KMS-11 (cell line): ENCODE results near the gene RABEPK.

Experiments used
- H2AFZ ChIP-seq: fragments of 200-600 bp; sonication (generic); 2 replicates; pipeline ENCODE4 v1.6.1; 2016; ENCODE audit warnings: antibody characterized with exemption, mixed run types, low read depth
- H3K27ac ChIP-seq: fragments of 200-600 bp; sonication (generic); 2 replicates; pipeline ENCODE4 v1.6.1; 2016; ENCODE audit warnings: mild to moderate bottlenecking, mixed run types
- H3K27me3 ChIP-seq: fragments of 200-600 bp; sonication (generic); 2 replicates; pipeline ENCODE4 v1.6.1; 2017; ENCODE audit warnings: mild to moderate bottlenecking, low read depth, mixed run types, moderate library complexity; ENCODE audit not compliant: insufficient read depth
- H3K36me3 ChIP-seq: fragments of 200-600 bp; sonication (generic); 2 replicates; pipeline ENCODE4 v1.6.1; 2017; ENCODE audit warnings: mild to moderate bottlenecking, mixed run types; ENCODE audit not compliant: insufficient read depth
- H3K4me1 ChIP-seq: fragments of 200-600 bp; sonication (generic); 2 replicates; pipeline ENCODE4 v1.6.1; 2016; ENCODE audit warnings: mild to moderate bottlenecking, low read depth, mixed run types; ENCODE audit not compliant: poor library complexity, severe bottlenecking
- H3K4me2 ChIP-seq: fragments of 200-600 bp; sonication (generic); 2 replicates; pipeline ENCODE4 v1.7.0; 2016; ENCODE audit warnings: mild to moderate bottlenecking, mixed run types
- H3K4me3 ChIP-seq: fragments of 200-600 bp; sonication (generic); IDR thresholded peaks from 2 replicates; pipeline ENCODE4 v1.6.1; 2017; ENCODE audit warnings: low read depth, low read length, mixed read lengths; ENCODE audit not compliant: insufficient read depth
- H3K79me2 ChIP-seq: fragments of 200-600 bp; sonication (generic); 2 replicates; pipeline ENCODE4 v1.6.1; 2016; ENCODE audit warnings: low read depth, mixed run types; ENCODE audit not compliant: insufficient read depth
- H3K9ac ChIP-seq: fragments of 200-600 bp; sonication (generic); 2 replicates; pipeline ENCODE4 v1.6.1; 2016; ENCODE audit warnings: mild to moderate bottlenecking, mixed run types
- H4K20me1 ChIP-seq: fragments of 200-600 bp; sonication (generic); 2 replicates; pipeline ENCODE4 v1.6.1; 2016; ENCODE audit warnings: mild to moderate bottlenecking, mixed run types; ENCODE audit not compliant: insufficient read depth
- TF ChIP-seq, protein P1 (sequence below): fragments of 200-600 bp; sonication (generic); conservative IDR thresholded peaks from 2 replicates; pipeline ENCODE4 v1.6.1; 2017; ENCODE audit warnings: low read depth, mild to moderate bottlenecking, antibody characterized with exemption, low read length, moderate library complexity, mixed read lengths

RABEPK gene

GRCh38 chr9:125243792-125244260, 43.5 kb downstream of the RABEPK start:
- Histone ChIP-seq H3K9ac (no peak overlapping the region), H3K27ac (no peak overlapping the region), H2AFZ (no peak overlapping the region), H3K4me3 (no peak overlapping the region), H3K36me3 (peaks cover 17% of the 10 kb centered on the region; the same call in 1 of the 2 replicates), H4K20me1 (peaks cover 12% of the 10 kb centered on the region), H3K4me1 (peaks cover 8% of the 10 kb centered on the region), H3K27me3 (no peaks in the 10 kb centered on the region), H3K79me2 (peaks cover 23% of the 10 kb centered on the region), H3K4me2 (no peak overlapping the region)
- TF ChIP-seq, protein P1, sequence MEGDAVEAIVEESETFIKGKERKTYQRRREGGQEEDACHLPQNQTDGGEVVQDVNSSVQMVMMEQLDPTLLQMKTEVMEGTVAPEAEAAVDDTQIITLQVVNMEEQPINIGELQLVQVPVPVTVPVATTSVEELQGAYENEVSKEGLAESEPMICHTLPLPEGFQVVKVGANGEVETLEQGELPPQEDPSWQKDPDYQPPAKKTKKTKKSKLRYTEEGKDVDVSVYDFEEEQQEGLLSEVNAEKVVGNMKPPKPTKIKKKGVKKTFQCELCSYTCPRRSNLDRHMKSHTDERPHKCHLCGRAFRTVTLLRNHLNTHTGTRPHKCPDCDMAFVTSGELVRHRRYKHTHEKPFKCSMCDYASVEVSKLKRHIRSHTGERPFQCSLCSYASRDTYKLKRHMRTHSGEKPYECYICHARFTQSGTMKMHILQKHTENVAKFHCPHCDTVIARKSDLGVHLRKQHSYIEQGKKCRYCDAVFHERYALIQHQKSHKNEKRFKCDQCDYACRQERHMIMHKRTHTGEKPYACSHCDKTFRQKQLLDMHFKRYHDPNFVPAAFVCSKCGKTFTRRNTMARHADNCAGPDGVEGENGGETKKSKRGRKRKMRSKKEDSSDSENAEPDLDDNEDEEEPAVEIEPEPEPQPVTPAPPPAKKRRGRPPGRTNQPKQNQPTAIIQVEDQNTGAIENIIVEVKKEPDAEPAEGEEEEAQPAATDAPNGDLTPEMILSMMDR = no peak

DNA sequence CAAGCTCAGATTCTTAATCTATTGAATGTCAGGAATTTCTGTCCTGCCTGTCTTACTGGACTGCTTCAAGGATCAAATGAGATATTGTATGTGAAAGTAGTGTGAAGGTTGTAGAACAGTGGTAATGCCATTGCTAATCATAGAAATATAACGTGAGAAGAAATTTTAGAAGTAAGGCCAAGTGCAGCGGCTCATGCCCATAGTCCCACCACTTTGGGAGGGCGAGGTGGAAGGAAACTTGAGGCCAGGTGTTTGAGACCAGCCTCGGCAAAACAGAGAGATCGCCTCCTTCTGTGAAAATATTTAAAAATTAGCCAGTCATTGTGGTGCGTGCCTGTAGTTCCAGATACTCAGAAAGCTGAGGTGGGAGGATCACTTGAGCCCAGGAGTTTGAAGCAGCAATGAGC, 45.9 kb downstream of the RABEPK start:
- Histone ChIP-seq H3K9ac (no peak overlapping the region), H4K20me1 (no peaks in the 10 kb centered on the region), H3K4me1 (no peaks in the 10 kb centered on the region), H3K27me3 (no peaks in the 10 kb centered on the region), H3K4me3 (no peak overlapping the region), H2AFZ (no peak overlapping the region), H3K4me2 (no peak overlapping the region), H3K36me3 (no peaks in the 10 kb centered on the region), H3K27ac (no peak overlapping the region), H3K79me2 (no peaks in the 10 kb centered on the region)
- TF ChIP-seq, protein P1 = no peak

DNA sequence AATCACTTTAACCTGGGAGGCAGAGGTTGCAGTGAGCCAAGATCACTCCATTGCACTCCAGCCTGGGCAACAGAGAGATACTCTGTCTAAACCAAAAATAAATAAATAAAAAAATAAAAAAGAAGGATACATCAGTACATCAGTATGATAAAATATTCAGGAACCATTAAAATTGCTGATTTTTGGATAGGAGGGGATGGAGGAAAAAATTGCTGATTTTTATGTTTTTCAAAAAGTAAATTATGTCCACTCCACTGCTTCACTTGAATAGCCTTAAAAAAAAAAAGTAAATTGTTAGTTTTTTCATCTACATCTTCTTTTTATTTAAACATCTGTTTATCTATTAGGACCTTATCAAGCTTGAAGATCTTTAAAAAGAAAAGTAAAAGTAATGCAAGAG, 53.9 kb downstream of the RABEPK start:
- Histone ChIP-seq H3K4me1 (no peaks in the 10 kb centered on the region), H3K79me2 (no peaks in the 10 kb centered on the region), H3K4me2 (no peak overlapping the region), H3K4me3 (no peak overlapping the region), H3K27ac (no peak overlapping the region), H3K27me3 (no peaks in the 10 kb centered on the region), H3K9ac (no peak overlapping the region), H4K20me1 (no peaks in the 10 kb centered on the region), H3K36me3 (no peaks in the 10 kb centered on the region), H2AFZ (no peak overlapping the region)
- TF ChIP-seq, protein P1 = no peak

DNA sequence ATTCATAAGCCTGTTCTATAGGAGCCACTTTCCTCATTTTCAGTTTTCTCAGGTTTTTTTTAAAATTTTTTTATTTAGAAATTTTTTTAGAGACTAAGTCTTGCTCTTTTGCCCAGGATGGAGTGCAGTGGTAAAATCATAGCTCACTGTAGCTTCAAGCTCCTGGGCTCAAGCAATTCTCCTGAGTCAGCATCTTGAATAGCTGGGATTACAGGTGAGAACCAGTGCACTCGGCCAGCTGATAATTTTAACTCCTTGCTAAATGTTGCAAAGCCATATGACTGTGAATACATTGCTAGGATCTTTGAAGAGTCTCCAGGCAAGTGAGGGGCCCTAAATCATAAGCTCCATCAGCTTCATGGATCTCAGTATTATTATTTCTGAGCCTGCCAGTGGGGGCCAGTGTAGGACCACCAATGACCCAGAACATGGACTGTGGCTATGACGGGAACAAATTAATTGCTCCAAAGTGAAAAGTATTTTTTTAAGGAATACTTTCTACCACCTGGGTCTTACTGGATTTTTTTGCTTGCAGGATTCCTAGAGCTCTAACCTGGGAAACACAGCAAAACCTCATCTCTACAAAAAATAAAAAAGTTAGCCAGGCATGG, 55.5 kb downstream of the RABEPK start:
- Histone ChIP-seq H3K36me3 (no peaks in the 10 kb centered on the region), H3K4me1 (no peaks in the 10 kb centered on the region)
- TF ChIP-seq, protein P1 = no peak

More for the DNA sequence above, 55.5 kb downstream of the RABEPK start:
- no peak overlapping the region for H3K27ac ChIP-seq
- no peaks in the 10 kb centered on the region for H4K20me1 ChIP-seq
- H2AFZ ChIP-seq = no peak overlapping the region
- H3K79me2 ChIP-seq = no peaks in the 10 kb centered on the region
- H3K9ac ChIP-seq = no peak overlapping the region
- no peaks in the 10 kb centered on the region for H3K27me3 ChIP-seq
- no peak overlapping the region for H3K4me2 ChIP-seq
- no peak overlapping the region for H3K4me3 ChIP-seq
